Stimulated activated CD8-positive, alpha-beta memory T cell treated with anti-CD3 and anti-CD28 coated beads, Interleukin-4, amount 100 ng/mL, for 4 hours (primary cell): ENCODE measurements around the gene CGB1.
"Not testable (repeated sequence)": the region's sequence is repeated elsewhere in the genome, so short reads cannot be mapped to it uniquely, and the experiment has no call there.

ENCODE experiments used
- DNase-seq, 2 donors: peaks; one replicate each; pipeline ENCODE4 v3.0.0-alpha.2; 2020; ENCODE audit warnings: low read depth in 2 of 2, low spot score in 1 of 2

CGB1 gene

GRCh38 chr19:49058562-49058961 lies 21.9 kb upstream of the CGB1 start:
- no peak for DNase-seq

- DNase-seq: no peak
Observed at GRCh38 chr19:49057636-49058234, 21.0 kb upstream of the CGB1 start, which contains the start of gene CGB7. CGB7 (minus strand) TSS chr19:49057749; CDS start chr19:49055375, 2,374 bp downstream.

- DNase-seq: not testable (repeated sequence)
Observed at GRCh38 chr19:49056902-49057596, 20.4 kb upstream of the CGB1 start.

- DNase-seq: peak in 1 of 2 donors; percentile 23
Observed at GRCh38 chr19:49056101-49056901, 19.6 kb upstream of the CGB1 start.

DNA sequence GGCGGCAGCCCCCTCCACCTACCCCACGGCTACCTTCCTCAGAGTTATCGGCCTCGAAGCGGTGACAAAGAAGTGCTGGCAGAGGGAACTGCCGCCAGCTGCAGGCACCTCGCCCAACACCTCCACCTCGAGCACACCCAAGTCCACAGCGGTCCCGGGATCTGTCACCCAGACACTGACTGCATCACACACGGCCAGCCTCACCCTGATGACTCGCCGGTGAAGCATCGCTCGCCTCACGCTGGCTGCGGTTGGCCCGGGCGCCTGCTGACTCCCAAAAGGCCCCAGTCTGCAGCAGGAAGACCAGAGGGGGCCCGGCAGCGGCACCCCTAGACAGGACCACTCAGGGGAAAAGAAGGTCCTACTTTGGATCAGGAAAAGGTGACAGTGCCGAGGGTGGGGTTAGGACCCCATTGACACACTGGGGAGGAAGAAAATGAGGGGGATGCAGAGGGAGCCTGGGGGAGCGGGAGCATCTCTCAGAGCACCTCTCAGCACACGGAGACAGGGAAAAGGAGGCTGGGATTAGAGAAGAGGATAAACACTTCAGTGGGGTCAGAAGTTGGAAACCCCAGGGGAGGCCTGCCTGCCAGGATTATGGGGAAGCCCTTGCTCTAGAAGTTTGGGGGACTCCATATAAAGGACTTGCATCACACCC lies 13.8 kb upstream of the CGB1 start:
- not testable (repeated sequence) for DNase-seq

DNA sequence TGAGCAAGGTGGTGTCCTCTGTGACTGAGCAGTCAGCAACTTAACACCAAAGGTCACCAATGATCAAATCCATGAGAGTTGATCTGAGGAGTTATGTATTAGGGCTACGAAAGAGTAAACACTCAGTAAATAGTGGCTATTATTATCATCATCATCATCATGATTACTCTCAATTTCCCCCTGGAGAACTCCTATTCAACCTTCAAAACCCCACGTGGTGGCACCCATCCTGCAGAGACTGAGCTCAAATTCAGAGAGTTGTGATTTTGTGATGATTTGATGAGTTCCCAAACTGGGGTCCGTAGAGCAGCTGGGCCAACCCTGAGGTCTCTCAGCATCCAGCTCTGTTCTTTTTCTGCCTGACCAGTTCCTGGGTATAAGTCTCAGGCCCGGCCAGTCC lies 13.1 kb upstream of the CGB1 start:
- not testable (repeated sequence) for DNase-seq

DNA sequence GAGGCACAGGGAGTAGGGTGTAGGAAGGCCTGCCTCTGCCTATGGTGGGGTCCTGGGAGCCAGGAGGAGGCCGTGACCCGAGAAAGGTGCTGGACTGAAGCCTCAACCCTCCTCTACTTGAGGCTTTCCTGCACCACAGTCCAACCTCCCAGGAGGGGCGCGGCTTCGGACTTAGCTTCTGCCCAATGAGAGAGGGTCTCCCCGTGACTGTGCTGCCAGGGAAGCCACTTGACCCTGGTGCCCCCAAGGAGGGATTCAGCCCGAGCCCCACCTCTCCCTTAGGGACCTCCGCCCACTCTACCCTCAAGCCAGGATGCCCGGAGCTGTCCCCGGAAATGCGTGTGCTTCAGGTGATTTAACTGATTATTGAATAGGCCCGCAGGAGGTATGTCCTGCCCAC lies 12.3 kb upstream of the CGB1 start, which contains the start of gene CGB8:
Gene CGB8 (minus strand): TSS at position 101 of the 400 bp plus-strand sequence. CDS start 372 bp downstream, outside the sequence.
- not testable (repeated sequence) for DNase-seq

DNA sequence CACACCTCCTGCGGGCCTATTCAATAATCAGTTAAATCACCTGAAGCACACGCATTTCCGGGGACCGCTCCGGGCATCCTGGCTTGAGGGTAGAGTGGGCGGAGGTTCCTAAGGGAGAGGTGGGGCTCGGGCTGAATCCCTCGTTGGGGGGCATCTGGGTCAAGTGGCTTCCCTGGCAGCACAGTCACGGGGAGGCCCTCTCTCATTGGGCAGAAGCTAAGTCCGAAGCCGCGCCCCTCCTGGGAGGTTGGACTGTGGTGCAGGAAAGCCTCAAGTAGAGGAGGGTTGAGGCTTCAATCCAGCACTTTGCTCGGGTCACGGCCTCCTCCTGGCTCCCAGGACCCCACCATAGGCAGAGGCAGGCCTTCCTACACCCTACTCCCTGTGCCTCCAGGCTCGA lies 6.9 kb upstream of the CGB1 start, which contains the start of gene CGB5:
Gene CGB5 (plus strand): TSS at position 301 of the 400 bp plus-strand sequence. CDS start 362 bp downstream, outside the sequence.
- not testable (repeated sequence) for DNase-seq

DNA sequence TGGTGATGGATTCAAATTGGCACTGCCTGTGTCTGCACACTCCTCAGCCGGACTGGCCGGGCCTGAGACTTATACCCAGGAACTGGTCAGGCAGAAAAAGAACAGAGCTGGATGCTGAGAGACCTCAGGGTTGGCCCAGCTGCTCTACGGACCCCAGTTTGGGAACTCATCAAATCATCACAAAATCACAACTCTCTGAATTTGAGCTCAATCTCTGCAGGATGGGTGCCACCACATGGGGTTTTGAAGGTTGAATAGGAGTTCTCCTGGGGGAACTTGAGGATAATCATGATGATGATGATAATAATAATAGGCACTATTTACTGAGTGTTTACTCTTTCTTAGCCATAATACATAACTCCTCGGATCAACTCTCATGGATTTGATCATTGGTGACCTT lies 6.0 kb upstream of the CGB1 start:
- DNase-seq: not testable (repeated sequence)

GRCh38 chr19:49042177-49042576 lies 5.5 kb upstream of the CGB1 start:
- DNase-seq: no peak

GRCh38 chr19:49039736-49040135 lies 3.0 kb upstream of the CGB1 start:
- not testable (repeated sequence) for DNase-seq

- not testable (repeated sequence) for DNase-seq
Observed at GRCh38 chr19:49038557-49039276, 2.0 kb upstream of the CGB1 start.

DNA sequence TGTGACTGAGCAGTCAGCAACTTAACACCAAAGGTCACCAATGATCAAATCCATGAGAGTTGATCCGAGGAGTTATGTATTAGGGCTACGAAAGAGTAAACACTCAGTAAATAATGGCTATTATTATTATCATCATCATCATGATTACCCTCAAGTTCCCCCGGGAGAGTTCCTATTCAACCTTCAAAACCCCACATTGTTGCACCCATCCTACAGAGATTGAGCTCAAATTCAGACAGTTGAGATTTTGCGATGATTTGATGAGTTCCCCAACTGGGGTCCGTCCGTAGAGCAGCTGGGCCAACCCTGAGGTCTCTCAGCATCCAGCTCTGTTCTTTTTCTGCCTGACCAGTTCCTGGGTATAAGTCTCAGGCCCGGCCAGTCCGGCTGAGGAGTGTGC lies 1.4 kb upstream of the CGB1 start:
- not testable (repeated sequence) for DNase-seq

DNA sequence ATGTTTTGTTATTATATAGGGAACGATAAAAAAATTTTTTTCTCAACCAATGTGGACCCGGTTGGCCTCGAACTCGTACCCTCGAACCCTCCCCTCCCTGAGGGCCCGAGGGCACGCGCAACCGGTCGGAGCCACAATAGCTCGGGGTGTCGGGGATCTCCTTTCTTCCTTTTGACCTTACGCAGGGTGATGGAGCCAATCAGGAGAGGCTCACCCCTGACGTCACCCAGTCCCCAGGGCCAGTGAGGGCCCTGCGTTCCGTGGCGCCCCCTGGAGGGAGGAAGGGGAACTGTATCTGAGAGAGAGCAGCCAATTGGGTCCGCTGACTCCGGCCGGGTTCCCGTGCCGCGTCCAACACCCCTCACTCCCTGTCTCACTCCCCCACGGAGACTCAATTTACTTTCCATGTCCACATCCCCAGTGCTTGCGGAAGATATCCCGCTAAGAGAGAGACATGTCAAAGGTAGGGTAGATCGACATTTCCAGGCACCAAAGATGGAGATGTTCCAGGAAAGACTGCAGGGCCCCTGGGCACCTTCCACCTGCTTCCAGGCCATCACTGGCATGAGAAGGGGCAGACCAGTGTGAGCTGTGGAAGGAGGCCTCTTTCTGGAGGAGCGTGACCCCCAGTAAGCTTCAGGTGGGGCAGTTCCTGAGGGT lies 4.9 kb downstream of the CGB1 start, which contains the start of gene CGB2:
Gene CGB2 (plus strand): TSS at position 249 of the 660 bp plus-strand sequence. CDS start 206 bp downstream, at position 455.
- peak in 1 of 2 donors; percentile 30 for DNase-seq

- not testable (repeated sequence) for DNase-seq
Observed at GRCh38 chr19:49030323-49030722, 6.4 kb downstream of the CGB1 start.

DNA sequence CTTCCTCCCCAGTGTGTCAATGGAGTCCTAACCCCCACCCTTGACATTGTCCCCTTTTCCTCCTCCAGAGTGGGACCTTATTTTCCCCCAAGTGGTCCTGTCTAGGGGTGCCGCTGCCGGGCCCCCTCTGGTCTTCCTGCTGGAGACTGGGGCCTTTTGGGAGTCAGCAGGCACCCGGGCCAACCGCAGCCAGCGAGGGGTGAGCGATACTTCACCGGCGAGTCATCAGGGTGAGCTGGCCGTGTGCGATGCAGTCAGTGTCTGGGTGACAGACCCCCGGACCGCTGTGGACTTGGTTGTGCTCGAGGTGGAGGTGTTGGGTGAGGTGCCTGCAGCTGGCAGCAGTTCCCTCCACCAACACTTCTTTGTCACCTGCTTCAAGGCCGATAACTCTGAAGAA lies 6.9 kb downstream of the CGB1 start:
- DNase-seq: not testable (repeated sequence)

- not testable (repeated sequence) for DNase-seq
Observed at GRCh38 chr19:49028686-49029085, 8.0 kb downstream of the CGB1 start.

- DNase-seq: not testable (repeated sequence)
Observed at GRCh38 chr19:49025599-49025998, 11.1 kb downstream of the CGB1 start.

- not testable (repeated sequence) for DNase-seq
Observed at GRCh38 chr19:49025088-49025487, 11.6 kb downstream of the CGB1 start.

GRCh38 chr19:49024233-49024632 lies 12.5 kb downstream of the CGB1 start, which contains the start of gene CGB3:
CGB3 (minus strand) TSS chr19:49024333; CDS start chr19:49023971, 362 bp downstream.
- DNase-seq: not testable (repeated sequence)
